PC-3 (cell line): Measurements from ENCODE around the gene APBB2. TPM values are rescaled to one million over a fixed set of nuclear protein-coding genes. Genes with fewer than 3 reads are reported as not detected.

ENCODE experiments used
- ATAC-seq: fragments of 200-7000 bp; cut with Tn5 transposase; 2 replicates; pipeline ENCODE4 v1.9.1; 2020; ENCODE audit warnings: mild to moderate bottlenecking, moderate library complexity
- BruUV-seq: library from RNA; stranded (reverse); fragments of 400-500 nt; replicated peaks from 2 replicates; lab custom pipeline; 2021; lab: Mats Ljungman, UMichigan
- CTCF ChIA-PET: fragments of 300-600 bp; sonication (Branson Sonifier 250); formaldehyde crosslinking; loops from one replicate; lab custom pipeline; 2022; ENCODE audit warnings: antibody characterized with exemption; lab: Charles Lee
- POLR2A ChIA-PET: fragments of 300-600 bp; sonication (Branson Sonifier 250); formaldehyde crosslinking; loops from one replicate; lab custom pipeline; 2022; ENCODE audit warnings: antibody characterized with exemption; ENCODE audit not compliant: unreplicated experiment; lab: Charles Lee
- DNase-seq: peaks from one replicate; pipeline ENCODE4 v3.0.0-alpha.2; 2015
- H2AFZ ChIP-seq: fragments of 300-600 bp; sonication (generic); 2 replicates; pipeline ENCODE4 v1.6.0; 2016; ENCODE audit warnings: antibody characterized with exemption, low read length
- H3F3A ChIP-seq: fragments of 300-600 bp; sonication (generic); one replicate; pipeline ENCODE4 v1.6.0; 2017; ENCODE audit warnings: antibody characterized with exemption, low read length, control low read depth, mild to moderate bottlenecking; ENCODE audit not compliant: unreplicated experiment
- H3K27ac ChIP-seq: fragments of 300-600 bp; sonication (generic); 2 replicates; pipeline ENCODE4 v1.5.1; 2016; ENCODE audit warnings: mild to moderate bottlenecking, low read length
- H3K27me3 ChIP-seq: fragments of 300-600 bp; sonication (generic); 2 replicates; pipeline ENCODE4 v1.6.1; 2016; ENCODE audit warnings: low read length, mixed read lengths
- H3K36me3 ChIP-seq: fragments of 300-600 bp; sonication (generic); 2 replicates; pipeline ENCODE4 v1.6.1; 2016; ENCODE audit warnings: low read depth, mixed run types, low read length, mixed read lengths
- H3K4me1 ChIP-seq: fragments of 300-600 bp; sonication (generic); 2 replicates; pipeline ENCODE4 v1.5.1; 2016; ENCODE audit warnings: low read length; ENCODE audit not compliant: insufficient read depth
- H3K4me2 ChIP-seq: fragments of 300-600 bp; sonication (generic); 2 replicates; pipeline ENCODE4 v1.6.0; 2016; ENCODE audit warnings: low read length
- H3K4me3 ChIP-seq: fragments of 300-600 bp; sonication (generic); 2 replicates; pipeline ENCODE4 v1.5.1; 2016; ENCODE audit warnings: mild to moderate bottlenecking, low read length, mixed read lengths
- H3K79me2 ChIP-seq: fragments of 300-600 bp; sonication (generic); 2 replicates; pipeline ENCODE4 v1.6.1; 2017; ENCODE audit warnings: low read length, mixed read lengths
- H3K9ac ChIP-seq: fragments of 300-600 bp; sonication (generic); 2 replicates; pipeline ENCODE4 v1.6.0; 2016; ENCODE audit warnings: mild to moderate bottlenecking, low read length
- H3K9me2 ChIP-seq: fragments of 300-600 bp; sonication (generic); replicated peaks from 2 replicates; pipeline ENCODE4 v1.6.1; 2016; ENCODE audit warnings: mixed run types, low read length, mixed read lengths
- H3K9me3 ChIP-seq: fragments of 300-600 bp; sonication (generic); 2 replicates; pipeline ENCODE4 v1.6.1; 2016; ENCODE audit warnings: low read length, mixed read lengths
- H4K20me1 ChIP-seq: fragments of 300-600 bp; sonication (generic); 2 replicates; pipeline ENCODE4 v1.6.1; 2016; ENCODE audit warnings: low read length, mixed read lengths
- CTCF ChIP-seq: fragments of 300-600 bp; sonication (generic); conservative IDR thresholded peaks from 2 replicates; pipeline ENCODE4 v1.5.1; 2017; ENCODE audit warnings: antibody characterized with exemption, low read depth, mild to moderate bottlenecking, low read length
- EZH2 ChIP-seq: fragments of 300-600 bp; sonication (generic); IDR thresholded peaks from one replicate; pipeline ENCODE4 v1.6.1; 2017; ENCODE audit warnings: antibody characterized with exemption, mild to moderate bottlenecking, low read length; ENCODE audit not compliant: unreplicated experiment
- EZH2phosphoT487 ChIP-seq: fragments of 300-600 bp; sonication (generic); IDR thresholded peaks from 2 replicates; pipeline ENCODE4 v1.6.1; 2018; ENCODE audit warnings: mild to moderate bottlenecking, antibody characterized with exemption, low read length, borderline replicate concordance
- intact Hi-C: fragments of 100-400 bp; cut with micrococcal nuclease; formaldehyde crosslinking; loops from 2 replicates; pipeline ENCODE4 v1.9.0; 2023
- total RNA-seq: library from RNA; depleted of rRNA; stranded (reverse); fragments of >200 nt; gene quantifications from 2 replicates; pipeline ENCODE4 v1.2.3, GENCODE V29; 2014

The APBB2 gene
- total RNA-seq, 1 experiment from 2014 or later, result 24.7 TPM

DNA sequence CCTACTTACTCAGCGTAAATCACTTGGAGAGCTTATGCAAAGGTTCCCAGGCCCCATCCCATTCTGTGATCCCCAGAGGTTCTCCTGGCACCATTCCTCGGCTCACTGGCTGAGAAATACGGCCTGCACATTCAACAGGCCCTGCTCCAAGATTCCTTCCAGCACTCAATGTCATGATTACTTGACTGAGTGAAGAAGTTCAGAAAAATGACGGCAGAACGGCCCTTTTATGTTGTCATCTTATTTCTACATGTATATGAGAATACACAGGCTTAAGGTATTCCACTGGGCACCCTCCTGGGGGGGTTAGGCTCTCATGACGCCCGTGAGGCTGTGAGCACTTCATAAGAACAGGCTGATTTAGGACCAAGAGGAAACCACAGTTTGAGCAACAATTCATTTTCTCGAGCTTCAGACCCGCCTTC is 274.0 kb downstream of the APBB2 start:
- CTCF ChIA-PET, result interaction anchor here (1.2 kb wide), 1 partner anchor 274 kb away, joined by 5 read pairs; the partner anchor contains the start of gene APBB2
- no peaks in the 10 kb centered on the region for H3K4me1 ChIP-seq
- H2AFZ ChIP-seq, result no peak overlapping the region
- H3K9me2 ChIP-seq, result no peaks in the 10 kb centered on the region
- DNase-seq, result no peak
- no peaks in the 10 kb centered on the region for H3F3A ChIP-seq
- intact Hi-C loops, result no loop called here
- H3K4me3 ChIP-seq, result no peak overlapping the region
- POLR2A ChIA-PET, result no interaction called here
- H4K20me1 ChIP-seq, result no peaks in the 10 kb centered on the region
- no peaks in the 10 kb centered on the region for H3K79me2 ChIP-seq
- no peaks in the 10 kb centered on the region for H3K9me3 ChIP-seq
- no TSS peak for BruUV-seq
- no peak overlapping the region for H3K9ac ChIP-seq
- no peaks in the 10 kb centered on the region for H3K27me3 ChIP-seq
- no peak overlapping the region for H3K4me2 ChIP-seq
- no peak for TF ChIP-seq EZH2phosphoT487
- TF ChIP-seq EZH2, result no peak
- TF ChIP-seq CTCF, result no peak
- H3K27ac ChIP-seq, result no peak overlapping the region
- no peak for ATAC-seq
- no peaks in the 10 kb centered on the region for H3K36me3 ChIP-seq

- Histone ChIP-seq H3F3A (no peaks in the 10 kb centered on the region), H3K4me1 (no peaks in the 10 kb centered on the region), H3K27ac (no peak overlapping the region), H3K27me3 (no peaks in the 10 kb centered on the region), H3K9me2 (no peaks in the 10 kb centered on the region), H3K9me3 (no peaks in the 10 kb centered on the region), H2AFZ (no peak overlapping the region), H3K4me3 (no peak overlapping the region), H3K36me3 (no peaks in the 10 kb centered on the region), H3K79me2 (no peaks in the 10 kb centered on the region), H4K20me1 (no peaks in the 10 kb centered on the region), H3K9ac (no peak overlapping the region), H3K4me2 (no peak overlapping the region)
- TF ChIP-seq CTCF, result no peak
- no peak for TF ChIP-seq EZH2
- TF ChIP-seq EZH2phosphoT487, result no peak
- ATAC-seq, result no peak
- CTCF ChIA-PET, result no interaction called here
- POLR2A ChIA-PET, result no interaction called here
- intact Hi-C loops, result no loop called here
- DNase-seq, result no peak
- no TSS peak for BruUV-seq
These were observed 274.5 kb downstream of the APBB2 start for GRCh38 chr4:40939856-40940255.

GRCh38 chr4:40938337-40938736 is 276.0 kb downstream of the APBB2 start:
- TF ChIP-seq CTCF (no peak), EZH2phosphoT487 (no peak), EZH2 (no peak)
- ChIA-PET POLR2A (no interaction called here), CTCF (no interaction called here)
- Histone ChIP-seq H3K27me3 (no peaks in the 10 kb centered on the region), H3K36me3 (no peaks in the 10 kb centered on the region), H3K9me2 (no peaks in the 10 kb centered on the region), H3K4me2 (no peak overlapping the region), H3K4me1 (no peaks in the 10 kb centered on the region), H2AFZ (no peak overlapping the region), H3K4me3 (no peak overlapping the region), H3K79me2 (no peaks in the 10 kb centered on the region), H3K9ac (no peak overlapping the region), H3K9me3 (no peaks in the 10 kb centered on the region), H4K20me1 (no peaks in the 10 kb centered on the region), H3K27ac (no peak overlapping the region), H3F3A (no peaks in the 10 kb centered on the region)
- DNase-seq, result no peak
- ATAC-seq, result no peak
- intact Hi-C loops, result no loop called here
- no TSS peak for BruUV-seq
